GM12801 (cell line): ENCODE measurements around the gene KIF26A.

Experiments used
- CTCF ChIP-seq: IDR thresholded peaks from one replicate; pipeline ENCODE4 v1.5.1; 2011; ENCODE audit warnings: control low read depth; ENCODE audit not compliant: insufficient read length; ENCODE audit errors: extremely low read depth

The KIF26A gene

GRCh38 chr14:104103446-104104075 is 34.8 kb upstream of the KIF26A start:
- no peak for TF ChIP-seq CTCF

- no peak for TF ChIP-seq CTCF
These were observed 34.1 kb upstream of the KIF26A start for GRCh38 chr14:104104076-104104901.

- TF ChIP-seq CTCF, result no peak
These were observed 33.1 kb upstream of the KIF26A start for GRCh38 chr14:104105071-104105821.

- TF ChIP-seq CTCF, result no peak
These were observed 32.4 kb upstream of the KIF26A start for GRCh38 chr14:104105822-104106470.

- no peak for TF ChIP-seq CTCF
These were observed 31.9 kb upstream of the KIF26A start for GRCh38 chr14:104106471-104106991.

- no peak for TF ChIP-seq CTCF
These were observed 31.2 kb upstream of the KIF26A start for GRCh38 chr14:104107101-104107581.
